DND-41 (cell line): Measurements from ENCODE around the gene CD300A.

Experiments used
- ATAC-seq: fragments of 200-7000 bp; cut with Tn5 transposase; 3 replicates; pipeline ENCODE4 v1.9.1; 2021; ENCODE audit warnings: low read depth; ENCODE audit not compliant: insufficient read depth
- DNase-seq: peaks from one replicate; pipeline ENCODE4 v3.0.0-alpha.2; 2020
- H2AFZ ChIP-seq: 2 replicates; pipeline ENCODE4 v1.6.0; 2012; ENCODE audit warnings: low read depth, low read length
- H3K27ac ChIP-seq: 2 replicates; pipeline ENCODE4 v1.5.1; 2012; ENCODE audit warnings: low read length, inconsistent platforms
- H3K27me3 ChIP-seq: fragments of 200-600 bp; sonication (generic); 2 replicates; pipeline ENCODE4 v1.6.0; 2012; ENCODE audit warnings: low read length, mild to moderate bottlenecking, inconsistent platforms; ENCODE audit not compliant: insufficient read depth, poor library complexity
- H3K36me3 ChIP-seq: 2 replicates; pipeline ENCODE4 v1.5.1; 2012; ENCODE audit warnings: low read length, inconsistent platforms; ENCODE audit not compliant: insufficient read depth
- H3K4me1 ChIP-seq: 2 replicates; pipeline ENCODE4 v1.5.1; 2012; ENCODE audit warnings: mild to moderate bottlenecking, low read length; ENCODE audit not compliant: insufficient read depth
- H3K4me2 ChIP-seq: 2 replicates; pipeline ENCODE4 v1.6.0; 2012; ENCODE audit warnings: mild to moderate bottlenecking, moderate library complexity, low read length, inconsistent platforms; ENCODE audit not compliant: insufficient read depth
- H3K4me3 ChIP-seq, 2 experiments: fragments of 200-600 bp in 1 of 2; shearing (Covaris generic) in 1 of 2; 2 replicates each; pipeline ENCODE4 v1.5.1; 2012 to 2016; ENCODE audit warnings: inconsistent platforms in 2 of 2, low read length in 2 of 2, mild to moderate bottlenecking in 2 of 2, low read depth in 1 of 2, moderate library complexity in 1 of 2
- H3K79me2 ChIP-seq: 2 replicates; pipeline ENCODE4 v1.6.0; 2012; ENCODE audit warnings: low read length, inconsistent platforms; ENCODE audit not compliant: insufficient read depth
- H3K9ac ChIP-seq: 2 replicates; pipeline ENCODE4 v1.6.0; 2012; ENCODE audit warnings: low read depth, mild to moderate bottlenecking, inconsistent platforms, low read length, moderate library complexity
- H3K9me3 ChIP-seq: 2 replicates; pipeline ENCODE4 v1.5.1; 2012; ENCODE audit warnings: low read length, moderate library complexity, mild to moderate bottlenecking, inconsistent platforms; ENCODE audit not compliant: insufficient read depth, severe bottlenecking
- H4K20me1 ChIP-seq: 2 replicates; pipeline ENCODE4 v1.6.0; 2012; ENCODE audit warnings: low read length; ENCODE audit not compliant: insufficient read depth
- CTCF ChIP-seq: IDR thresholded peaks from 2 replicates; pipeline ENCODE4 v1.5.1; 2012; ENCODE audit warnings: borderline replicate concordance, low read length, moderate library complexity, mild to moderate bottlenecking; ENCODE audit not compliant: poor library complexity, severe bottlenecking; ENCODE audit errors: extremely low read depth
- EZH2 ChIP-seq: IDR thresholded peaks from 3 replicates; pipeline ENCODE4 v1.6.1; 2012; ENCODE audit warnings: borderline replicate concordance, low read depth, mild to moderate bottlenecking, moderate library complexity, low read length, inconsistent platforms; ENCODE audit not compliant: severe bottlenecking

Gene CD300A

DNA sequence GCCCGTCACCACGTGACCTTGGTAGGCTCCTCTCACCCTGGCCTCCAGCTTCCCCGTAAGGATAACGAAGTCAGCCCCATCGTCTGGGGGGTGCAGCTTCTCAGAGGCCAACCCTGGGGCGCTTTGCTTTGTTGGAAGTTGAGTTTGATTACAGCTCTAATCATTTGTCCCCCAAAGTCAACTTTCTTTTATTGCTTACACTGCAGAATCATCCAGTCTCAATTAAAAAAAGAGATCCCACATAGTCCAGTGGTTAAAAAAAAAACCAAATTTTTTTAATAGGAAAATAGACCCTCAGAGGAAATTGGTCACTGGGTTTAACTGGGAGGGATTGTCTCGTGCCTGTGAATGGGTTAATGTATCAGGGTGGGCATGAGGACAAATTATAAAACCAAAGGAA lies 42.3 kb upstream of the CD300A start:
- no peaks in the 10 kb centered on the region for H3K36me3 ChIP-seq
- no peaks in the 10 kb centered on the region for H4K20me1 ChIP-seq
- H3K27me3 ChIP-seq: no peaks in the 10 kb centered on the region
- no peak for TF ChIP-seq EZH2
- TF ChIP-seq CTCF: no peak
- no peaks in the 10 kb centered on the region for H3K4me1 ChIP-seq
- no peak overlapping the region for H3K9ac ChIP-seq
- DNase-seq: no peak
- H3K4me2 ChIP-seq: no peak overlapping the region
- H3K79me2 ChIP-seq: no peaks in the 10 kb centered on the region
- H2AFZ ChIP-seq: no peak overlapping the region
- H3K27ac ChIP-seq: no peak overlapping the region
- H3K4me3 ChIP-seq: no peak overlapping the region
- H3K9me3 ChIP-seq: no peaks in the 10 kb centered on the region
- ATAC-seq: no peak

- H2AFZ ChIP-seq: no peak overlapping the region
- no peak overlapping the region for H3K4me2 ChIP-seq
- no peaks in the 10 kb centered on the region for H3K9me3 ChIP-seq
- no peaks in the 10 kb centered on the region for H3K79me2 ChIP-seq
- TF ChIP-seq EZH2 (no peak), CTCF (no peak)
- no peaks in the 10 kb centered on the region for H3K4me1 ChIP-seq
- H3K27me3 ChIP-seq: no peaks in the 10 kb centered on the region
- ATAC-seq (no peak), DNase-seq (no peak)
- no peaks in the 10 kb centered on the region for H4K20me1 ChIP-seq
- H3K4me3 ChIP-seq: no peak overlapping the region
- no peaks in the 10 kb centered on the region for H3K36me3 ChIP-seq
- H3K9ac ChIP-seq: no peak overlapping the region
- no peak overlapping the region for H3K27ac ChIP-seq
Observed at GRCh38 chr17:74424657-74425056, 41.8 kb upstream of the CD300A start.

DNA sequence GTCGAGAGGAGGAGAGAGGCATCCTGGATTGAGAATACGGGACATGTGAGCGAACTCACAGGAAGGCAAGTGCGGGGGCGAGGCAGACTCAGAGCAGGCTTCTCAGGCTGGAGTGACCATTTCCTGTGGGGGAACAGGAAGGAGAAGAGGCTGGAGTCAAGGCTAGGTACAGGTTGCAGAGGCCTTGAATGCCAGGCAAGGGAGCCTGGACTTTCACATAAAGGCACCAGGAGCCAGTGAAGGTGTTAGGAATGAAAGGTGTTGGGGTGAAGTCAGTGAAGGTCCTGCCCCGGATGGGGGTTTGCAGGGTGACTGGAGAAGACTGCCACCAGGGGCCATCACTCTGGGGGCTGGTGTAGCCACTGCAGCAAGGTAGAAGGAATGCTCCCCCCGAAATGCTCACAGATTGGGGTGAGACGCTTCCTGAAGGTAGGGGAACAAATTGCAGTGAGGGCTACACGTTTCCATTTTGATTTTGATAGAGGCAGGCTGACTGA lies 39.8 kb upstream of the CD300A start:
- no peaks in the 10 kb centered on the region for H3K4me1 ChIP-seq
- no peaks in the 10 kb centered on the region for H3K9me3 ChIP-seq
- TF ChIP-seq CTCF (no peak), EZH2 (no peak)
- H3K9ac ChIP-seq: no peak overlapping the region
- no peaks in the 10 kb centered on the region for H3K36me3 ChIP-seq
- no peaks in the 10 kb centered on the region for H3K27me3 ChIP-seq
- H3K4me2 ChIP-seq: no peak overlapping the region
- H3K27ac ChIP-seq: no peak overlapping the region
- no peak overlapping the region for H2AFZ ChIP-seq
- DNase-seq: no peak
- H3K79me2 ChIP-seq: no peaks in the 10 kb centered on the region
- no peaks in the 10 kb centered on the region for H4K20me1 ChIP-seq
- H3K4me3 ChIP-seq: no peak overlapping the region
- ATAC-seq: no peak
